ENCODE data around the gene SPRING1. TPM values are rescaled to one million over a fixed set of nuclear protein-coding genes. Genes with fewer than 3 reads are reported as not detected.

SPRING1 gene
- total RNA-seq (ENCODE audit: low replicate concordance), result 13.1 and 19.9 TPM in 2 replicates

GRCh38 chr12:116737774-116738657, at the start of gene SPRING1, which contains the start of gene RNFT2:
TSS of gene SPRING1 (minus strand) at chr12:116738069. CDS start at chr12:116737900, 169 bp downstream.
TSS of gene RNFT2 (plus strand) at chr12:116738315. CDS start at chr12:116740498, 2,183 bp downstream.

Other genes starting within 250 kb of the SPRING1 start
- gene MAP1LC3B2, start 178.7 kb downstream of the SPRING1 start, total RNA-seq (ENCODE audit: low replicate concordance), result 0.15 TPM in 1 of 2 replicates, not detected in the other
- 0.35 and 4.2 TPM in 2 replicates for gene RNFT2, start 246 bp upstream of the SPRING1 start, total RNA-seq (ENCODE audit: low replicate concordance)
- gene HRK, start 143.4 kb upstream of the SPRING1 start, total RNA-seq (ENCODE audit: low replicate concordance), result 0.12 TPM in 1 of 2 replicates, not detected in the other
- gene FBXW8, start 172.9 kb upstream of the SPRING1 start, total RNA-seq (ENCODE audit: low replicate concordance), result 14.6 and 15.2 TPM in 2 replicates

Data from smooth muscle cell of the coronary artery (primary cell).